Ammon's horn (tissue), 1 donor: ENCODE data around the gene LPCAT1.
"Not testable (repeated sequence)": the region's sequence is repeated elsewhere in the genome, so short reads cannot be mapped to it uniquely, and the experiment has no call there.

Experiments
- DNase-seq: peaks from one replicate; pipeline ENCODE4 v3.0.0-alpha.2; 2016; ENCODE audit warnings: low spot score

The LPCAT1 gene

GRCh38 chr5:1509346-1510085 lies 14.2 kb downstream of the LPCAT1 start:
- no peak for DNase-seq

GRCh38 chr5:1508659-1509290 lies 15.0 kb downstream of the LPCAT1 start:
- DNase-seq = no peak

- no peak for DNase-seq
These were observed 15.7 kb downstream of the LPCAT1 start for GRCh38 chr5:1507961-1508658.

- no peak for DNase-seq
These were observed 16.3 kb downstream of the LPCAT1 start for GRCh38 chr5:1507457-1507856.

- no peak for DNase-seq
These were observed 16.8 kb downstream of the LPCAT1 start for GRCh38 chr5:1507014-1507375.

GRCh38 chr5:1506242-1507013 lies 17.3 kb downstream of the LPCAT1 start:
- DNase-seq = no peak

GRCh38 chr5:1505506-1506241 lies 18.1 kb downstream of the LPCAT1 start:
- DNase-seq = no peak

- not testable (repeated sequence) for DNase-seq
These were observed 18.7 kb downstream of the LPCAT1 start for GRCh38 chr5:1505089-1505488.

- no peak for DNase-seq
These were observed 19.1 kb downstream of the LPCAT1 start for GRCh38 chr5:1504617-1505016.

- no peak for DNase-seq
These were observed 19.6 kb downstream of the LPCAT1 start for GRCh38 chr5:1504069-1504595.

- peak; percentile 66 for DNase-seq
These were observed 20.3 kb downstream of the LPCAT1 start for GRCh38 chr5:1503241-1504068.

GRCh38 chr5:1502737-1503120 lies 21.0 kb downstream of the LPCAT1 start:
- no peak for DNase-seq

- DNase-seq = no peak
These were observed 21.6 kb downstream of the LPCAT1 start for GRCh38 chr5:1502046-1502736.

- no peak for DNase-seq
These were observed 22.3 kb downstream of the LPCAT1 start for GRCh38 chr5:1501372-1502045.

- DNase-seq = peak; percentile 75
These were observed 23.2 kb downstream of the LPCAT1 start for GRCh38 chr5:1500411-1501091.

- no peak for DNase-seq
These were observed 23.9 kb downstream of the LPCAT1 start for GRCh38 chr5:1499851-1500250.

GRCh38 chr5:1498623-1499416 lies 24.9 kb downstream of the LPCAT1 start:
- DNase-seq = no peak
